Suprapubic skin (tissue), 4 donors: ENCODE results near the gene PDE2A.

Source experiments
- EP300 ChIP-seq: sonication (generic); formaldehyde crosslinking; IDR thresholded peaks from one replicate; pipeline ENCODE4 v1.6.1; 2017; ENCODE audit warnings: antibody characterized with exemption
- POLR2A ChIP-seq, 2 donors: fragments of 450-650 bp; IDR thresholded peaks; one replicate each; pipeline ENCODE4 v1.6.1; 2017; ENCODE audit warnings: antibody characterized with exemption in 2 of 2, mild to moderate bottlenecking in 2 of 2, moderate library complexity in 2 of 2
- POLR2AphosphoS5 ChIP-seq, 3 donors: sonication (generic); formaldehyde crosslinking; IDR thresholded peaks; one replicate each; pipeline ENCODE4 v1.6.1; 2017; ENCODE audit warnings: antibody characterized with exemption in 3 of 3
- TF ChIP-seq, protein P1 (sequence below), 2 donors: fragments of 200-600 bp in 1 of 2; fragments of 450-650 bp in 1 of 2; sonication (generic) in 1 of 2; IDR thresholded peaks; one replicate each; pipeline ENCODE4 v1.5.1; 2016 to 2019; ENCODE audit warnings: antibody characterized with exemption in 2 of 2, mild to moderate bottlenecking in 1 of 2, moderate library complexity in 1 of 2

DNA sequence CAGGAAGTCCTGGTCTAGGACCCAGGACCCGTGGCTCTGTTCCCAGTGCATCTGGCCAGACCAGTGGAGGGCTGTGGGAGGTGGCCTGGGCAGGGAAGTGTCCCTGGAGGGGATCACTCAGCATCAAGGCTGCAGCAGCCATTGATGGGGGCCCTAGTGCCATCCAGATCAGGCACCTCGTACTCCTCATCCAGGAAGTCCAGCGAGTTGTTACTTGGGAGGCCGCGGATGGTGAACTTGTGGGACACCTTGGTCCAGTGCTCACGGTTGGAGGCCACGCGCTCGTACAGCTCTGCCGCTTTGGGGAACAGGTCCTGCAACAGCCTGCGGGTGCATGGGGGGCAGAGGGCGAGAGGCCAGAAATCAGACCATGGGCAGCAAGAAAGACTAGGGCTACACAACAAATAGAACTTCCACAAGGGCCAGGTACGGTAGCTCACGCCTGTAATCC, 96.9 kb downstream of the PDE2A start:
- TF ChIP-seq POLR2AphosphoS5 (IDR thresholded peaks at IDR 0.05) (no peak), POLR2A (IDR thresholded peaks at IDR 0.05) (no peak), EP300 (no peak)
- TF ChIP-seq, protein P1, sequence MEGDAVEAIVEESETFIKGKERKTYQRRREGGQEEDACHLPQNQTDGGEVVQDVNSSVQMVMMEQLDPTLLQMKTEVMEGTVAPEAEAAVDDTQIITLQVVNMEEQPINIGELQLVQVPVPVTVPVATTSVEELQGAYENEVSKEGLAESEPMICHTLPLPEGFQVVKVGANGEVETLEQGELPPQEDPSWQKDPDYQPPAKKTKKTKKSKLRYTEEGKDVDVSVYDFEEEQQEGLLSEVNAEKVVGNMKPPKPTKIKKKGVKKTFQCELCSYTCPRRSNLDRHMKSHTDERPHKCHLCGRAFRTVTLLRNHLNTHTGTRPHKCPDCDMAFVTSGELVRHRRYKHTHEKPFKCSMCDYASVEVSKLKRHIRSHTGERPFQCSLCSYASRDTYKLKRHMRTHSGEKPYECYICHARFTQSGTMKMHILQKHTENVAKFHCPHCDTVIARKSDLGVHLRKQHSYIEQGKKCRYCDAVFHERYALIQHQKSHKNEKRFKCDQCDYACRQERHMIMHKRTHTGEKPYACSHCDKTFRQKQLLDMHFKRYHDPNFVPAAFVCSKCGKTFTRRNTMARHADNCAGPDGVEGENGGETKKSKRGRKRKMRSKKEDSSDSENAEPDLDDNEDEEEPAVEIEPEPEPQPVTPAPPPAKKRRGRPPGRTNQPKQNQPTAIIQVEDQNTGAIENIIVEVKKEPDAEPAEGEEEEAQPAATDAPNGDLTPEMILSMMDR (IDR thresholded peaks at IDR 0.05), result no peak
